ENCODE measurements around the gene B4GALT1. TPM values are rescaled to one million over a fixed set of nuclear protein-coding genes. Genes with fewer than 3 reads are reported as not detected.
"Not testable (repeated sequence)": the region's sequence is repeated elsewhere in the genome, so short reads cannot be mapped to it uniquely, and the experiment has no call there.

B4GALT1 gene
- total and polyA plus RNA-seq, 2 experiments from 2014 or later = 74.3 to 140 TPM

GRCh38 chr9:33092634-33093033 is 74.5 kb downstream of the B4GALT1 start:
- Histone ChIP-seq H3K4me1 (ENCODE audit: insufficient read depth) (no peaks in the 10 kb centered on the region), H3K27me3 (replicated peaks; ENCODE audit: insufficient read depth) (no peaks in the 10 kb centered on the region), H3K9me2 (ENCODE audit: insufficient read depth) (no peaks in the 10 kb centered on the region), H3K79me2 (ENCODE audit: insufficient read depth) (no peaks in the 10 kb centered on the region), H3K9me3 (ENCODE audit: low read depth) (no peaks in the 10 kb centered on the region), H3K4me3 (no peak overlapping the region), H3F3A (ENCODE audit: insufficient read depth) (no peaks in the 10 kb centered on the region), H3K27ac (no peak overlapping the region), H3K4me2 (ENCODE audit: unreplicated experiment) (no peak overlapping the region), H2AFZ (no peak overlapping the region), H3K36me3 (ENCODE audit: low read depth) (no peaks in the 10 kb centered on the region), H4K20me1 (ENCODE audit: insufficient read depth) (no peaks in the 10 kb centered on the region), H3K9ac (no peak overlapping the region)
- TF ChIP-seq EZH2 (IDR thresholded peaks at IDR 0.05; ENCODE audit: insufficient read depth, poor library complexity, severe bottlenecking) (no peak), EZH2phosphoT487 (IDR thresholded peaks at IDR 0.05; ENCODE audit: insufficient read depth, low read depth) (no peak)
- in situ Hi-C loops (cut with MboI) = loop anchor here (25.0 kb wide), 1 partner anchor 370 kb away; the partner anchor contains the start of gene NOL6
- no peak for DNase-seq
- WGBS, 2 experiments (ENCODE audit: low coverage in 1 of 2, low lambda C conversion rate in 2 of 2, missing lambda C conversion rate in 2 of 2) = 63 to 70% methylated on average over 5 of the region's 5 CpGs

GRCh38 chr9:33085672-33086071 is 81.5 kb downstream of the B4GALT1 start:
- H3K36me3 ChIP-seq (ENCODE audit: low read depth) = not testable (repeated sequence)
- in situ Hi-C loops (cut with MboI) = loop anchor here (25.0 kb wide), 1 partner anchor 377 kb away; the partner anchor contains the start of gene NOL6
- WGBS, 2 experiments (ENCODE audit: low coverage in 1 of 2, low lambda C conversion rate in 2 of 2, missing lambda C conversion rate in 2 of 2) = 85 to 88% methylated on average over 9 of the region's 9 CpGs

GRCh38 chr9:33082538-33083326 is 84.4 kb downstream of the B4GALT1 start:
- no peak for DNase-seq
- TF ChIP-seq EZH2 (IDR thresholded peaks at IDR 0.05; ENCODE audit: insufficient read depth, poor library complexity, severe bottlenecking) (no peak), EZH2phosphoT487 (IDR thresholded peaks at IDR 0.05; ENCODE audit: insufficient read depth, low read depth) (no peak)
- Histone ChIP-seq H3K9me2 (ENCODE audit: insufficient read depth) (no peaks in the 10 kb centered on the region), H3K4me2 (ENCODE audit: unreplicated experiment) (no peak overlapping the region), H3K9ac (no peak overlapping the region), H3K36me3 (ENCODE audit: low read depth) (no peaks in the 10 kb centered on the region), H4K20me1 (ENCODE audit: insufficient read depth) (no peaks in the 10 kb centered on the region), H3K27ac (no peak overlapping the region), H2AFZ (no peak overlapping the region), H3K4me1 (ENCODE audit: insufficient read depth) (peaks cover 11% of the 10 kb centered on the region; the same call in 1 of the 2 replicates), H3K79me2 (ENCODE audit: insufficient read depth) (no peaks in the 10 kb centered on the region), H3K4me3 (no peak overlapping the region), H3K27me3 (replicated peaks; ENCODE audit: insufficient read depth) (no peaks in the 10 kb centered on the region), H3F3A (ENCODE audit: insufficient read depth) (no peaks in the 10 kb centered on the region), H3K9me3 (ENCODE audit: low read depth) (no peaks in the 10 kb centered on the region)
- WGBS, 2 experiments (ENCODE audit: low coverage in 1 of 2, low lambda C conversion rate in 2 of 2, missing lambda C conversion rate in 2 of 2) = 69 to 71% methylated on average over 8 of the region's 8 CpGs
- in situ Hi-C loops (cut with MboI) = loop anchor here (5.0 to 25.0 kb wide), 2 partner anchors 145 to 380 kb away; partner anchors contain the start of gene NOL6

More at GRCh38 chr9:33085672-33086071, 81.5 kb downstream of the B4GALT1 start:
- H3K4me3 ChIP-seq; H3K4me2 ChIP-seq (ENCODE audit: unreplicated experiment); H3K4me1 ChIP-seq (ENCODE audit: insufficient read depth); H3K79me2 ChIP-seq (ENCODE audit: insufficient read depth); H2AFZ ChIP-seq; H3K27me3 ChIP-seq (replicated peaks; ENCODE audit: insufficient read depth); H3K9me2 ChIP-seq (ENCODE audit: insufficient read depth); DNase-seq; H3K9ac ChIP-seq; H3F3A ChIP-seq (ENCODE audit: insufficient read depth); H4K20me1 ChIP-seq (ENCODE audit: insufficient read depth); H3K9me3 ChIP-seq (ENCODE audit: low read depth); H3K27ac ChIP-seq: not testable (repeated sequence)

- no peaks in the 10 kb centered on the region for H3K36me3 ChIP-seq (ENCODE audit: low read depth)
- no peaks in the 10 kb centered on the region for H3K79me2 ChIP-seq (ENCODE audit: insufficient read depth)
- no peaks in the 10 kb centered on the region for H3F3A ChIP-seq (ENCODE audit: insufficient read depth)
- H3K4me2 ChIP-seq (ENCODE audit: unreplicated experiment) = no peak overlapping the region
- in situ Hi-C loops (cut with MboI) = loop anchor here (5.0 to 25.0 kb wide), 2 partner anchors 145 to 380 kb away; partner anchors contain the start of gene NOL6
- H4K20me1 ChIP-seq (ENCODE audit: insufficient read depth) = no peaks in the 10 kb centered on the region
- 70 to 86% methylated on average over 5 of the region's 5 CpGs for WGBS, 2 experiments (ENCODE audit: low coverage in 1 of 2, low lambda C conversion rate in 2 of 2, missing lambda C conversion rate in 2 of 2)
- H3K9me2 ChIP-seq (ENCODE audit: insufficient read depth) = no peaks in the 10 kb centered on the region
- no peak overlapping the region for H2AFZ ChIP-seq
- no peak for TF ChIP-seq EZH2phosphoT487 (IDR thresholded peaks at IDR 0.05; ENCODE audit: insufficient read depth, low read depth)
- H3K27ac ChIP-seq = no peak overlapping the region
- no peak overlapping the region for H3K9ac ChIP-seq
- no peaks in the 10 kb centered on the region for H3K9me3 ChIP-seq (ENCODE audit: low read depth)
- H3K4me1 ChIP-seq (ENCODE audit: insufficient read depth) = peaks cover 11% of the 10 kb centered on the region; the same call in 1 of the 2 replicates
- no peak overlapping the region for H3K4me3 ChIP-seq
- H3K27me3 ChIP-seq (replicated peaks; ENCODE audit: insufficient read depth) = no peaks in the 10 kb centered on the region
- DNase-seq = no peak
Measured at GRCh38 chr9:33082128-33082527, 85.0 kb downstream of the B4GALT1 start.
